DMS79 (cell line): ENCODE results near the gene TYK2.
"Not testable (repeated sequence)": the region's sequence is repeated elsewhere in the genome, so short reads cannot be mapped to it uniquely, and the experiment has no call there.

Experiments used
- DNase-seq: peaks from one replicate; lab custom pipeline; 2025; lab: John Stamatoyannopoulos, UW

The TYK2 gene

GRCh38 chr19:10407096-10407495 is 26.7 kb upstream of the TYK2 start:
- DNase-seq: no peak

- DNase-seq: no peak
These were observed 25.8 kb upstream of the TYK2 start for GRCh38 chr19:10406191-10406590.

GRCh38 chr19:10404888-10405820 is 24.8 kb upstream of the TYK2 start:
- no peak for DNase-seq

DNA sequence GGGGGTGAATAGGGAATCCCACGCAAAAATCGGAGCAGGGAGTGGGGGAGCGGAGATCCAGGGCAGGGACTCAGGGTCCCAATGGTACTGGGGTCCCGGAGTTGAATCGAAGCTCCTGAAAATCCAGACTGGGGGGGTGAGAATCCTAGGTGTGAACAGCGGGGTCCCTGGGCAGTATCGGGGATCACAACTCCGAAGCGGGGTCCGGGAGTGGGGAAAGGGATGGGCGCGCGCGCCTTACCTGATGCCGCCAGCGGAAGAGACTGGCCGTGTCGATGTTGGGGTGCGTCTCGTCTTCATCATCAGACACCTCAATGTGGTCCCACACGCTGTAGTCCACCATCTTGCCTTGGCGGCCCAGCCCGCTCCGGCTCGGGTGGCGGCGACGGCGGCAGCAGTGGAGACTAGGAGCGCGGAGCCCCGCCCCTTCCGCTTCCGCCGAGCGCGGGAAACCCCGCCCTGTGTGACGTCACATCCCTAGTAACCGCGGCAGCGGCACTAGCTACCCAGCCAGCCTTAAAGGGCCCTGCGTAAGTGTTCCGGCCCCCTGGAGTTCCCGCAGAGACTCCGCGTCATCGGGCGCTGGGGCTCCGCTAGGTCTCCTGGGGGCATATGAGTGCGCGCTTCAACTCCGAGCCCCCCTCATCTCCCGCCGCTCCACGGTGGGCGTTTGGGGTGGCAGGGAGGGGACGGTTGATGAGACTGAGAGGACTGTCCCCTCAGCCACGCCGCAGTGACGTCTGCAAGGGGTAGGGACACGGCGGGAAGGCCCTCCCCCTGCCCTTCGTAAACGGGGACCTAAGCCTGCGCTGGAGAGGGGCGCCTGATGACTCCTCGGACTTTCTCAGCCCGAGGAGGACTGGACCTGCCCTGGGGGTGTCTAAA is 23.0 kb upstream of the TYK2 start, which contains the start of gene CDC37:
TSS of gene CDC37 (minus strand) at position 406 of the 885 bp plus-strand sequence. CDS start at position 343, 63 bp downstream.
- DNase-seq: peak; percentile 78

DNA sequence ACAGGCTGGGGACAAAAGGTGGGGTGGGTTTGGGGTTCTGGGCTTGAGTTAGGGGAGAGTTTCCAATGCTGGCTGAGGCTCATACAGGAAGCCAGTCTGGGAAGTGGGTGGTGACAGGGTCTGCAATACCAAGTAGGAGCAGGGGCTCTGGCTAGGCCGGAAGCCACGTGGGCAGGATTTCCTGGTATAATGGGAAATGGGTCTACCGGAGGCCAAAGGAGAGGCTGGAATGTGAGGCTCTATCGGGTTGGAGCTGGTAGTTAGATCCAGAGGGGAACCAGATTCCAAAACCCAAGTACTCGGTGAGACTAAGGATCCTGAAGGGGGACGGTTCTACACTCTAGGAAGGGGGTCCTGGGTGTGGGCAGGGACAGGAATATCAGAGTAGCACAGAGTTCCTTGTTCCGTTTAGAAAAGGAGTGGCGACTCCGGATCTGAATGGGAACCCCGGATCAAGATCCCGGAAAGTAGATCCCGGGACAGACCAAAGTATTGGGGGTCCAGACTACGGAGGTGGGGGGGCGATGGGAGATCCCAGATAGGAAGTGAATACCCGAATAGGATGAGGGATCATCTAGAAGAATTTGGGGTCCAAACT is 22.2 kb upstream of the TYK2 start:
- no peak for DNase-seq

- no peak for DNase-seq
These were observed 19.5 kb upstream of the TYK2 start for GRCh38 chr19:10399878-10400277.

DNA sequence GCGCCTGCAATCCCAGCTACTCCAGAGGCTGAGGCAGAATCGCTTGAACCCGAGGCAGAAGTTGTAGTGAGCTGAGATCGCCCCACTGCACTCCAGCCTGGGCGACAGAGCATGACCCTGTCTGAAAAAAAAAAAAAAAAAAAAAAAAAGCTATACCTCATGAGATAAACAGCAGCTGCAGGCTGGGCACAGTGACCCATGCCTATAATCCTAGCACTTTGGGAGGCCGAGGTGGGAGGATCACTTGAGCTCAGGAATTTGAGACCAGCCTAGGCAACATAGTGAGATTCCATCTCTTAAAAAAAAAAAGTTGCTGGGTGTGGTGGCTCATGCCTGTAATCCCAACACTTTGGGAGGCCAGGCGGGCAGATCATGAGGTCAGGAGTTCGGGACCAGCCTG is 19.0 kb upstream of the TYK2 start:
- not testable (repeated sequence) for DNase-seq

- no peak for DNase-seq
These were observed 18.4 kb upstream of the TYK2 start for GRCh38 chr19:10398819-10399218.

DNA sequence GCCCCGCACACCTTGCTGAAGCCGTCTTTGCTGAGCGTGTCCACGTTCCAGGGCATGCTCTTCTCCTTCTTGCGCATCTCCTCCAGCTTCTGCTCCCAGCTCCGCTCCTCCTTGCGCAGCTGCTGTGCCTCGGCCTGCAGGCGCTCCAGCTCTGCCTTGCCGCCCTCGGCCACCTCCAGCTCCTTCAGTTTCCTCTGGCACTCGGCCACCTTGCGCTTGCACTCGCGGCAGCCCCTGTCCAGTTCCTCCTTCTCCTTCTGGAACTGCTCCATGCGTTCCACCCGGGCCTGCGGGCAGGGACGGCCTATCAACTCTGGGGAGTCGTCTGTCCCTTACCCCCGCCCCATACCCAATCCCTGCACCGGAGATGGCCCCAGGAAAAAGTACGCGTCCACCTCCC is 15.5 kb upstream of the TYK2 start:
- DNase-seq: no peak

GRCh38 chr19:10395436-10395835 is 15.1 kb upstream of the TYK2 start:
- DNase-seq: no peak

GRCh38 chr19:10395003-10395402 is 14.6 kb upstream of the TYK2 start:
- DNase-seq: no peak

- no peak for DNase-seq
These were observed 12.8 kb upstream of the TYK2 start for GRCh38 chr19:10393137-10393536.

- no peak for DNase-seq
These were observed 11.7 kb upstream of the TYK2 start for GRCh38 chr19:10392120-10392519.

DNA sequence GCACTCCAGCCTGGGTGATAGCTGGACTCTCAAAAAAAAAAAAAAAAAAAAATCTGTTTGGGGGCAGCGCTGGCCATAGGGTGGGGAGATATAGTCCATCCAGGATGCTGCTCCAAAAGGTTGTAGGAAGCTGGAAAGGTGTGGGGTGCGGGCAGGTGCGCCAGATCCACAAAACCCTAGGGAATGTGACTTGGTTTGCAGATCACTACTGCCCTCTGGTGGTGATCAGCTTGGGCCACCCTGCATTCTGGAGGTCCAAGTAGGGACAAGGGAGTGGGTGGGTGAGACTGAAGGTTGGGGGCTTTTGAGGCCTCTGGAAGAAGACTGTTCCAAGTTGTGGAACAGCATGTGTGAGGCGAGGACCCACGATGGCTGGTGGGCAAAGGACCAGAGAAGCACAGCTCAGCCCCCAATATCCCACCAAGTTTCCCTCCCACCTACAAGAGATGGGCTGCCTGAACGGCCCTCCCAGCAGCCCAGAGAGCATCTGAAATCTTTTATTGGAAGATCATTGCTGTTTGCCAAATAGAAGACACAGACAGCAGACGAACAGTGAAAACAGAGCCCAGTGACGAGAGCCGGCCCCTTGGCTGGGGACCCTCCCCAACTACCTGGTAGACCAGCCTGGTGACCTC is 10.4 kb upstream of the TYK2 start:
- DNase-seq: no peak

GRCh38 chr19:10389863-10390262 is 9.5 kb upstream of the TYK2 start:
- no peak for DNase-seq

DNA sequence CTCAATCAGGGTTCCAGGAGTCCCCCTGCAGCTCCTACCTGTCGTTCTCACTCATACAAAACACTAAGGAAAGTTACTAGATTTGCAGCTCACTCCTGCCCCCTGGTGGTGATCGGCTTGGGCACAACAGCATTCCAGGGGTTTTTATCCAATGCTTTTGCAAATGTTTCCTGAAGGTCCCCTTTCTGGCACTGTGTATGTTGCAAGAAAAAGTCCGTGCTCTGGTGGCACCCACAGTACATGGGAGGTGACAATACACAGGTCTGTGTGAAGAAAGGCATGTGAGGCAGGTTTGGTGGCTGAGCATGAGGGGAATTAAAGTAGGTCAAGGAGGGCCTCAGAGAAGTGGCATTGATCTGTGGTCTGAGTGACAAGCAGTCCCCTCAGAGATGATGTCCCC is 8.6 kb upstream of the TYK2 start:
- peak; percentile 32 for DNase-seq

- no peak for DNase-seq
These were observed 4.2 kb upstream of the TYK2 start for GRCh38 chr19:10384580-10384979.

DNA sequence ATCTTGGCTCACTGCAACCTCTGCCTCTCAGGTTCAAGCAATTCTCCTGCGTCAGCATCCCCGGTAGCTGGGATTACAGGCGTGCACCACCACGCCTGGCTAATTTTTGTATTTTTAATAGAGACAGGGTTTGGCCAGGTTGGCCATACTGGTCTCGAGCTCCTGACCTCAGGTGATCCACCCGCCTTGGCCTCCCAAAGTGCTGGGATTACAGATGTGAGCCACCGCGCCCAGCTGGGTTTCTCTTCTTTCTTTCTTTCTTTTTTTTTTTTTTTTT is 2.8 kb upstream of the TYK2 start:
- not testable (repeated sequence) for DNase-seq

GRCh38 chr19:10379880-10380312 is 476 bp downstream of the TYK2 start:
- DNase-seq: no peak

GRCh38 chr19:10378124-10378523 is 2.2 kb downstream of the TYK2 start:
- DNase-seq: no peak

- not testable (repeated sequence) for DNase-seq
These were observed 3.2 kb downstream of the TYK2 start for GRCh38 chr19:10377140-10377640.

GRCh38 chr19:10374931-10375330 is 5.4 kb downstream of the TYK2 start:
- no peak for DNase-seq
